Testis (tissue), 2 donors: ENCODE data around the gene TOX2.

Experiments
- POLR2A ChIP-seq: fragments of 450-650 bp; IDR thresholded peaks from one replicate; pipeline ENCODE4 v1.6.1; 2017; ENCODE audit warnings: antibody characterized with exemption, mild to moderate bottlenecking, moderate library complexity
- TF ChIP-seq, protein P1 (sequence below), 3 experiments: fragments of 450-650 bp in 2 of 3; fragments of 200-600 bp in 1 of 3; sonication (generic) in 1 of 3; IDR thresholded peaks; one replicate each; pipeline ENCODE4 v1.5.1; 2016 to 2019; ENCODE audit warnings: antibody characterized with exemption in 3 of 3, mild to moderate bottlenecking in 2 of 3, moderate library complexity in 1 of 3

DNA sequence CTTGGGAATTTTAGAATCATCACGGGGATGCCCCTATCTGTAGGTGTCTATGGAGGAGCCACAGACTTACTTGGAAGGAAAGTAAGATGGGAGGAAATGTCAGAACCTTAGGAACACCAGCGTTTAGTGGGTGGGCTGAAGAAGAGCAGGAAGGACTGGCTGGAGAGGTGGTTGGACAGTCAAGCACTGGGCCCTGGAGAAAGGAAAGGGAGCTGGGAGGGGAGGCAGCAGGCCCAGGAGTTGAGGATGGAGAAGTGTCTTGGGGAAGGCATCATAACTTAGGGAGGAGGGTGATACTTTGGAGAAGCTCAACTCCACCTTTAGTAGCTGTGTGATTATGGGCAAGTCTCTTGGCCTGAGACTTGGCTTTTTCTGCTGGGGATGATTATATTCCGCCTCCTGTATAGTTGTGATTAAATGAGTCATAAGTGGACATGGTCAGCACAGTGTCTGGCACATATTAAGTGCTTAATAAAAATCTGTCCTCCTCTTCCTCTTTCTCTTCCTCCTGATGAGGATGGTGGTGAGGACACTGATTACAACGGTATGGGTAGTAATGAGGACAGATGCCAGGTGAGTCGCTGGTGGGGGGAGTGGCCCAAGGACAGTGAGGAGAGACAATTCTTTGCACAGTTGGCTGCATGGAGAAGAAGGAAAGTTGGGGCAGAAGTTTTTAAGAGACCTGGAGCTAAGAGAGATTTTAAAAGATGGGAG lies 125.7 kb downstream of the TOX2 start:
- TF ChIP-seq, protein P1, sequence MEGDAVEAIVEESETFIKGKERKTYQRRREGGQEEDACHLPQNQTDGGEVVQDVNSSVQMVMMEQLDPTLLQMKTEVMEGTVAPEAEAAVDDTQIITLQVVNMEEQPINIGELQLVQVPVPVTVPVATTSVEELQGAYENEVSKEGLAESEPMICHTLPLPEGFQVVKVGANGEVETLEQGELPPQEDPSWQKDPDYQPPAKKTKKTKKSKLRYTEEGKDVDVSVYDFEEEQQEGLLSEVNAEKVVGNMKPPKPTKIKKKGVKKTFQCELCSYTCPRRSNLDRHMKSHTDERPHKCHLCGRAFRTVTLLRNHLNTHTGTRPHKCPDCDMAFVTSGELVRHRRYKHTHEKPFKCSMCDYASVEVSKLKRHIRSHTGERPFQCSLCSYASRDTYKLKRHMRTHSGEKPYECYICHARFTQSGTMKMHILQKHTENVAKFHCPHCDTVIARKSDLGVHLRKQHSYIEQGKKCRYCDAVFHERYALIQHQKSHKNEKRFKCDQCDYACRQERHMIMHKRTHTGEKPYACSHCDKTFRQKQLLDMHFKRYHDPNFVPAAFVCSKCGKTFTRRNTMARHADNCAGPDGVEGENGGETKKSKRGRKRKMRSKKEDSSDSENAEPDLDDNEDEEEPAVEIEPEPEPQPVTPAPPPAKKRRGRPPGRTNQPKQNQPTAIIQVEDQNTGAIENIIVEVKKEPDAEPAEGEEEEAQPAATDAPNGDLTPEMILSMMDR (IDR thresholded peaks at IDR 0.05) = no peak
- TF ChIP-seq POLR2A = no peak
